MG63 (cell line): Measurements from ENCODE around the gene GUCD1. TPM values are rescaled to one million over a fixed set of nuclear protein-coding genes. Genes with fewer than 3 reads are reported as not detected.
A peak's percentile ranks its signal among the peaks of the same experiment; 100 is the strongest.

Source experiments
- DNase-seq: peaks from one replicate; pipeline ENCODE4 v3.0.0-alpha.2; 2020
- H3K27me3 ChIP-seq: fragments of 250-450 bp; sonication (Bioruptor Pico); 2 replicates; pipeline ENCODE4 v1.5.1; 2020; ENCODE audit warnings: mild to moderate bottlenecking, moderate library complexity
- H3K36me3 ChIP-seq: fragments of 250-450 bp; sonication (Bioruptor Pico); 2 replicates; pipeline ENCODE4 v1.5.1; 2020; ENCODE audit warnings: mild to moderate bottlenecking, moderate library complexity
- H3K4me3 ChIP-seq: fragments of 250-450 bp; sonication (Bioruptor Pico); 2 replicates; pipeline ENCODE4 v1.5.1; 2020; ENCODE audit warnings: mild to moderate bottlenecking, moderate library complexity
- H3K9me3 ChIP-seq: fragments of 250-450 bp; sonication (Bioruptor Pico); 2 replicates; pipeline ENCODE4 v1.5.1; 2020; ENCODE audit warnings: mild to moderate bottlenecking, moderate library complexity
- total RNA-seq: library from RNA; depleted of rRNA; stranded (reverse); fragments of >200 nt; shearing (Covaris generic); gene quantifications from 2 replicates; pipeline ENCODE4 v1.2.3, GENCODE V29; 2014; ENCODE audit warnings: low replicate concordance

The GUCD1 gene
- total RNA-seq, 1 experiment from 2014 or later: 128 TPM

- no peaks in the 10 kb centered on the region for H3K9me3 ChIP-seq
- no peaks in the 10 kb centered on the region for H3K27me3 ChIP-seq
- peak within 1 kb of the TSS; percentile 63 for H3K4me3 ChIP-seq
- no peaks in the 10 kb centered on the region for H3K36me3 ChIP-seq
- DNase-seq: peak; percentile 92
Observed at GRCh38 chr22:24592851-24593558, 38.1 kb upstream of the GUCD1 start, which contains the start of gene LRRC75B. Gene LRRC75B, minus strand, starts transcription at chr22:24593073. Its CDS starts 34 bp downstream, at chr22:24593039.

DNA sequence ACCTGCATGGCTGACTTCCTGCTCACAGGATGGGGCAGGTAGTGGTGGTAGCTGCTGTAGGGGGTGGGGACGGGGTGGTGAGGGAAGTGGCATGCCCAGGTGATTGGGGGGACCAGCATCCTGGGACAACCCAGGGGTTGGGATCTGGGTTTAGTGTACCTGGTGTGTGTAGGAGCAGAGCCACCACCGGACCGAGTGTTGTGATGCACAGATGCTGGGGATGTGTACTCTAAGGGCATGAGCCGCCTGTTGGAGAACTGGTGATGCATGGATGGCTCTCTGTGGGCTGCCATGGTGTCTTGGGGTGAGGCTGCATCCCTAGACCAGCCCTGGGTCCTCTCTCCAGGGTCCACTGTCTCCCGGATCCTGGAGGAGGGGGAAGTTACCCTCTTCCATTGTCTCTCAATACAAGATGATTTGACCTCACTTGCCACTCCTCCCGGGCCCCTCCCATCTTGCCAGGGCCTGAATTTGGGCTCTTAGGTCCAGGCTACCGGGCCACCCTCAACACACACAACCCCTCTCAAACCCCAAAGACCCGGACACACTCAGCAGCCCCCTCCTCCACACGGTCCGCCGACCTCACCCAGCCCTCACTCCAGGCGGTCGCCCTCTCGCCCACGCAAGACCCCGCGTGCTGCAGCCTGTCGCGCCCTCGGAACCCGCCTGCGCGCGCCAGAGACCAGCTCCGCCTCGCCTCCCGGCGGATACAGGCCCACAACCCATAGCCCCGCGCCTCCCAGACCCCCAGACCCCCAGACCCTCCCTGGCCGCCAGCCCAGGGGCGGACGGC, 37.3 kb upstream of the GUCD1 start:
- DNase-seq: peak; percentile 52
- Histone ChIP-seq H3K9me3 (no peaks in the 10 kb centered on the region), H3K27me3 (no peaks in the 10 kb centered on the region), H3K4me3 (peak overlapping the region; percentile 63), H3K36me3 (no peaks in the 10 kb centered on the region)

- no peak for DNase-seq
- no peaks in the 10 kb centered on the region for H3K27me3 ChIP-seq
- no peaks in the 10 kb centered on the region for H3K36me3 ChIP-seq
- no peaks in the 10 kb centered on the region for H3K9me3 ChIP-seq
- H3K4me3 ChIP-seq: no peak overlapping the region
Observed at GRCh38 chr22:24591286-24591830, 36.4 kb upstream of the GUCD1 start.

- H3K4me3 ChIP-seq: no peak overlapping the region
- no peaks in the 10 kb centered on the region for H3K36me3 ChIP-seq
- no peaks in the 10 kb centered on the region for H3K27me3 ChIP-seq
- no peak for DNase-seq
- H3K9me3 ChIP-seq: no peaks in the 10 kb centered on the region
Observed at GRCh38 chr22:24590596-24591173, 35.7 kb upstream of the GUCD1 start.

DNA sequence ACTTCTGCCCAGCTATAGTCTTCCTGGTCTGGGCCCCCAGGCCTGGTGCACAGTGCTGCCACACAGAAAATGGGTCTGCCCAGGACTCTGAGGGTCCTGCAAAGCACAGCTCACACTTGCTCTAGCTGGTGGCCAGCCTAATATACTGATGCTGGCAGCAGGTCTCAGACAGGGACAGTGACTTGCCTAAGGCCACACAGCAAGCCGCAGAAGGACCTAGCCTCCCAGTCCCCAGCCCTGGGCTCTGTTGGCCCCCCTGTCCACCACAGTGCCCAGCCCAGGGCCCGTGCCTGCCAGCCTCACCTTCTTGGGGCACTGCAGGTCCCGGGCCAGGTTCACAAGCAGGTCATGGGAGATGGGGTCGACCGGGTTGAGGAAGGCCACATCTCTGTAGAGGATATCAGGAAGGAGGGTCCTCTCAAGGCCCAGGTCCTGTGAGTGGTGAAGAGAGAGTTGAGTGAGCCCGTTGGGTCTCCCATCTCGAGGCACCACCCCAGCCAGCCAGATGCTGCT, 34.6 kb upstream of the GUCD1 start:
- H3K36me3 ChIP-seq: no peaks in the 10 kb centered on the region
- no peak for DNase-seq
- H3K4me3 ChIP-seq: no peak overlapping the region
- no peaks in the 10 kb centered on the region for H3K27me3 ChIP-seq
- H3K9me3 ChIP-seq: no peaks in the 10 kb centered on the region

GRCh38 chr22:24588757-24589481, 34.0 kb upstream of the GUCD1 start:
- Histone ChIP-seq H3K27me3 (no peaks in the 10 kb centered on the region), H3K4me3 (no peak overlapping the region), H3K36me3 (no peaks in the 10 kb centered on the region), H3K9me3 (no peaks in the 10 kb centered on the region)
- DNase-seq: no peak

DNA sequence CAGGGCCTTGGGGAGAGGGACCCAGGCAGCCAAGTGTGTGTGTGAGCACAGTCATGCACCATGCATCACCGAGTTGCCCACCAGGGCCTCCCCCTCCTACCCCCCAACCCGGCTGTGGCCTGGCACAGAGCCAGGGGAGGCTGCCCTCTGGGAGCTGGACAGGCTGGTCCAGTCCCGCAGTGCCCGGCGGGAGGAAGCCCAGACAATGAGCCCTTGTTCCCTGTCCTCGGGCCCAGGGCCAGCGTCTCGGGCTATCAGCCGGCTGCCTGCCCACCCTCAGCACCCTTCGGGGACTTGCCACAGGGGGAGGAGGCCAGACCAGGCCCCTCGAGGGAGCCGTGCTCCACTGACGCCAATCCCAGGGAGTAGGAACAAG, 33.4 kb upstream of the GUCD1 start:
- no peaks in the 10 kb centered on the region for H3K36me3 ChIP-seq
- no peaks in the 10 kb centered on the region for H3K27me3 ChIP-seq
- no peak overlapping the region for H3K4me3 ChIP-seq
- H3K9me3 ChIP-seq: no peaks in the 10 kb centered on the region
- no peak for DNase-seq

DNA sequence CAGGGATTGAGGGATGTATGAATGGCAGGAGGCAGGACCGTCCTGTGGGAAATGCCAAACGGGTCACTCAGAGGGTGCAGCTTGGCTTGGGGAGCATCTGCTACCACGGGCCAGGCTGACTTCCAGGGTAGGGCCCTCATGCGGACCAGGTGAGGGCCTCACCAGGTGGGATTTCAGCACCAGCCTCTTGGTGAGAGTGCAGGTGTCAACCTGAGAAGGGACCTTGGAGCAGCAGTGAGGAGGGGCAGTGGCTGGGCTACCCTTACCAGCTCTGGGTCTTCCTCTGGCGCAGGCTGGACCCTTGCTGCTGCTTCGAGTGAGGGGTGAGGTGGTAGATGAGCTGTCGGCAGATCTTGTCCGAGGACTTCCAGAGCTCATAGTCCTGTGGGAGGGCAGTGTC, 33.0 kb upstream of the GUCD1 start:
- Histone ChIP-seq H3K9me3 (no peaks in the 10 kb centered on the region), H3K36me3 (no peaks in the 10 kb centered on the region), H3K27me3 (no peaks in the 10 kb centered on the region), H3K4me3 (no peak overlapping the region)
- DNase-seq: no peak

- Histone ChIP-seq H3K36me3 (no peaks in the 10 kb centered on the region), H3K4me3 (no peak overlapping the region), H3K27me3 (no peaks in the 10 kb centered on the region), H3K9me3 (no peaks in the 10 kb centered on the region)
- DNase-seq: no peak
Observed at GRCh38 chr22:24587251-24587650, 32.3 kb upstream of the GUCD1 start.

DNA sequence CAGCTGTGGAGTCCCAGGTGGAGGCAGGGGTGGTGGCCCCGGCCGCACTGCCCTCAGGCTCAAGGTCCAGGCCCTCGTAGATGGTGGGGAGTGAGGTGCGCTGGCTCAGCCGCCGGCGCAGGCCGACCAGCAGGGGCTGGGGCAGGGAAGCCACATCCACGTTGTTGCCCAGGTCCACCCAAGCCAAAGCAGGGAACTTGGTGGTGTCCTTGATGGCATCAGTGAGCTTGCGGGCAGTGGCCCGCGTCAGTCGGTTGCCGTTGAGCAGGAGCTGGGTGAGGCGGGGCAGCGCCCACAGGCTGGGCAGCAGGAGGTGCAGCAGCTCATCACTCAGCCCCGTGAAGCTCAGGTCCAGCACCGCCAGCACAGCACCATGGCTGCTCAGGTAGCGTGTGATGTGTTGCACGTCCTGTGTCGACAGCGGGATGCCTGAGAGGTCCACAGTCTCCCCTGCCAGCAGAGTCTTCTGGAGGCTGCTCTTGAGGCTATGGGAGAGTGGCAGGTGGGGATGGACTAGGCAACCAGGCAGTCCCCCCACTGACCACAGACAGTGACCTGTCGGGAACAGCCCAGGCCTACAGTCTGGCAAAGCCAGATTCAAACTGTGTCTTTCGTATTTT, 31.1 kb upstream of the GUCD1 start:
- Histone ChIP-seq H3K36me3 (no peaks in the 10 kb centered on the region), H3K9me3 (no peaks in the 10 kb centered on the region), H3K27me3 (no peaks in the 10 kb centered on the region), H3K4me3 (no peak overlapping the region)
- DNase-seq: no peak

DNA sequence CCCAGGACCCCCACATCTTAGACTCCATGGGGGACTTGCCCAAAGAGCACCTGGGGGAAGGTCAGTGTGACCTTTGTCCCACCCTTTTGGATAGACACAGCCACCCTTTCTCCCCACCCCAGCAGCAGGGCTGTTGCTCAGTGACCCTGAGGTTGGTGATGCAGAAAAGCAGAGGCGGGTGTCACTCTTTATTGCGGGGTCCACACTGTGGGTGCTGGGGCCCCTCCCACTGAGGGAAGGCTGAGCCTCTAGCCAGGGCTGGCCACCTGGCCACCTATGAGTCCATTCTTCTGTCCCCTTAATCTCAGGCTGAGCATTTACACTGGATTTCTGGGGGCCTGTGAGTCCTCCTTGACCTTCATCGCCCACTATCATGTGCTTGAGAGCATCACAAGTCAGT, 30.5 kb upstream of the GUCD1 start:
- no peaks in the 10 kb centered on the region for H3K9me3 ChIP-seq
- DNase-seq: no peak
- no peaks in the 10 kb centered on the region for H3K27me3 ChIP-seq
- H3K36me3 ChIP-seq: no peaks in the 10 kb centered on the region
- H3K4me3 ChIP-seq: no peak overlapping the region

GRCh38 chr22:24584871-24585411, 30.0 kb upstream of the GUCD1 start:
- Histone ChIP-seq H3K9me3 (no peaks in the 10 kb centered on the region), H3K27me3 (no peaks in the 10 kb centered on the region), H3K4me3 (no peak overlapping the region), H3K36me3 (no peaks in the 10 kb centered on the region)
- DNase-seq: no peak

- no peak for DNase-seq
- H3K4me3 ChIP-seq: no peak overlapping the region
- no peaks in the 10 kb centered on the region for H3K27me3 ChIP-seq
- H3K36me3 ChIP-seq: no peaks in the 10 kb centered on the region
- H3K9me3 ChIP-seq: no peaks in the 10 kb centered on the region
Observed at GRCh38 chr22:24584166-24584790, 29.3 kb upstream of the GUCD1 start.

DNA sequence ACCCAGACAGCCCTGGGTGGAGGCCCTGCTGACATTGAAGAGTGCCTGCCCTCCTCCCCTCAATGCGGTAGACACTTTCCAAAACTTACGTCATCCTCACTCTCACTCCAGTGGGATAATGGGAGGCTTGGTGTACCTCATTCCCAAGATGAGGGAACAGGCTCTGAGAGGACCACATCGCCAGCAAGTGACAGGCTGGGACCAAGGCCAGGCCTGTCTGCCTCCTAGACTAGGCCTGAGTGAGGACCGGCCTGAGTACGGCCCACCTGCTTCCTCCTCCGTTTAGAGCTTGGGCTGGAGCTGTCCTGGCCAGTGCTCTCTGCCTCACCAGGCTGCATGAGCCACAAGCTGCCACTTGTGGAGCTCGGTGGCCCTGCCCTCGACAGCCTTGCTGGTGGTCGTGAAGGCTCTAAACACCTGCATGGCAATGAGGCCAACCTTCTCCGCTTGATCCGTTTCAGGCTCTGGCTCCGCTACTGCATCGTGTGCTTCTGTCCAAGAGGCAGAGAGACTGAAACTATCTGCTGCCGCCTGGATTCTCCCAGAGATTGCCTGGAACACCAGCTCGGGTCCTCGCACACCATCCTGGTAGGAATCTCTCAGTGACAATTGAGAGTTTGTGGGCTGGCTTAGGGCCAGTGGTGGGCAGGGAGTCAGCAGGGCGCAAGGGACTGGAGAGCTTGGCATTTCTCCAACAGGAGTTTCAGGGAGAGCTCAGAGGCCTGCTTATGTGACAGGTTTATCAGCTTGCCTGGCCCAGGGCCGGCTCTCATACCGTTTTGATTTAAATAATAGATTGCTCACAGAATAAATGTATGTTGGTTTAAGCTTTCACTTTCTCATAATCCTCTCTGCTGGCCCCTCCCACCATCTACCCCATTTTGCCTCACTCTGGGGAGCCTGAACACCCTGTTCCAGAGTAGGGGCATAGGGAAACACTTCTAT, 28.6 kb upstream of the GUCD1 start:
- Histone ChIP-seq H3K9me3 (no peaks in the 10 kb centered on the region), H3K27me3 (no peaks in the 10 kb centered on the region), H3K4me3 (no peak overlapping the region), H3K36me3 (peaks cover 3% of the 10 kb centered on the region)
- DNase-seq: no peak
